ENCODE data around the gene EME1.

EME1 gene

GRCh38 chr17:50363217-50364060 is 9.6 kb upstream of the EME1 start:
- no peak for DNase-seq (ENCODE audit: low read depth)

GRCh38 chr17:50364061-50364458 is 9.0 kb upstream of the EME1 start:
- no peak for DNase-seq (ENCODE audit: low read depth)

GRCh38 chr17:50364715-50365114 is 8.3 kb upstream of the EME1 start:
- no peak for DNase-seq (ENCODE audit: low read depth)

GRCh38 chr17:50365165-50365564 is 7.9 kb upstream of the EME1 start:
- DNase-seq (ENCODE audit: low read depth) = no peak

- no peak for DNase-seq (ENCODE audit: low read depth)
Measured at GRCh38 chr17:50365649-50366393, 7.2 kb upstream of the EME1 start.

- no peak for DNase-seq (ENCODE audit: low read depth)
Measured at GRCh38 chr17:50367401-50367800, 5.6 kb upstream of the EME1 start.

GRCh38 chr17:50370052-50370451 is 3.0 kb upstream of the EME1 start:
- no peak for DNase-seq (ENCODE audit: low read depth)

GRCh38 chr17:50371526-50371925 is 1.5 kb upstream of the EME1 start:
- no peak for DNase-seq (ENCODE audit: low read depth)

- no peak for DNase-seq (ENCODE audit: low read depth)
Measured at GRCh38 chr17:50372222-50372757, 739 bp upstream of the EME1 start.

GRCh38 chr17:50373705-50374104 is 676 bp downstream of the EME1 start:
- no peak for DNase-seq (ENCODE audit: low read depth)

GRCh38 chr17:50375858-50376538 is 3.0 kb downstream of the EME1 start:
- no peak for DNase-seq (ENCODE audit: low read depth)

- no peak for DNase-seq (ENCODE audit: low read depth)
Measured at GRCh38 chr17:50379351-50380132, 6.5 kb downstream of the EME1 start.

- DNase-seq (ENCODE audit: low read depth) = no peak
Measured at GRCh38 chr17:50380369-50381259, 7.6 kb downstream of the EME1 start.

- no peak for DNase-seq (ENCODE audit: low read depth)
Measured at GRCh38 chr17:50381260-50381815, 8.3 kb downstream of the EME1 start.

GRCh38 chr17:50381920-50382319 is 8.9 kb downstream of the EME1 start:
- DNase-seq (ENCODE audit: low read depth) = no peak

GRCh38 chr17:50382931-50383330 is 9.9 kb downstream of the EME1 start:
- DNase-seq (ENCODE audit: low read depth) = no peak

GRCh38 chr17:50386510-50386909 is 13.5 kb downstream of the EME1 start:
- DNase-seq (ENCODE audit: low read depth) = no peak

GRCh38 chr17:50388728-50389127 is 15.7 kb downstream of the EME1 start:
- DNase-seq (ENCODE audit: low read depth) = no peak

- DNase-seq (ENCODE audit: low read depth) = no peak
Measured at GRCh38 chr17:50389534-50389933, 16.5 kb downstream of the EME1 start.

- no peak for DNase-seq (ENCODE audit: low read depth)
Measured at GRCh38 chr17:50392621-50393020, 19.6 kb downstream of the EME1 start.

Data from activated T-helper 9 cell treated with anti-CD3 and anti-CD28 coated beads, Interleukin-2, amount 50 U/mL, for 16 hours (primary cell).